ENCODE data around the gene ACAP3.

Gene ACAP3

DNA sequence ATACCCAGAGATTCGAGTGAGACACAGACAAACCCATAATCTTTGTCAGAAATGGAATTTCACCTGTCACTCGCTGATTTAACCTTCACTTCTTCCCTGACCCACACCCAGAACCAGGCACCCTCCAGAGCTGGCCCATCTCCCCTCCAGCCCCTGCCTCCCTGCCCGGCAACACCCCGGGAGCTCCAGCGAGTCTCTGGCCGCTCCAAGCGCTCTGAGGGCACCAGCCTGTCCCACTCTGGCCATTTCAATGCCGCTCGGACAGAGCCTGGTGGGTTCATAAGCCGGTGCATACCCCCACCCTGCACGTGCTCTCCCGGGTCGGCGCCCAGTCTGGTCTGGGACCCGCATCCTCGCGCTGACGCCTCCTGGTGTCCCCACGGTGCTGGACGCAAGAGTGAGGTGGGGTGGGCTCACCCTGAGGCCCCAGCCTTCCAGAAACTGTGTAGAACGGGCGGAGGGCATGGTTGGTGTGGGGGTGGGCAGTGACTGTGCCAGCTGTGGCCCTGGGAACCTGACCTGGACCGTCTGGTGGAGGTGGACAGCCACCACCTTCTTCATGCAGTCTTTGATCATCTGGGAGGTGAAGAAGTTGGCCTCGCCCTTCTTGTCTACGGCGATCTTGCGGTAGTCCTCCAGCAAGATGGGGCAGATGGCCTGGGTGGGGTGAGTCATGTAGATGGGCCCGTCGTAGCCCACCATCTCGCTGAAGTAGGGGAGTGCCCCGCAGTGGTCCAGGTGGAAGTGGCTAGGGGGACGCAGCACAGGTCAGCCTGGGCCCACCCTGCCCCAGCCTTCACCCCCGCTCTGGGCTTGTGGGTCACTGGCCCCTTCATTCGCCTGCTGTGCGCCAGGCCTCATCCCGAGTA is 11.3 kb upstream of the ACAP3 start:
- TF ChIP-seq, protein P1, sequence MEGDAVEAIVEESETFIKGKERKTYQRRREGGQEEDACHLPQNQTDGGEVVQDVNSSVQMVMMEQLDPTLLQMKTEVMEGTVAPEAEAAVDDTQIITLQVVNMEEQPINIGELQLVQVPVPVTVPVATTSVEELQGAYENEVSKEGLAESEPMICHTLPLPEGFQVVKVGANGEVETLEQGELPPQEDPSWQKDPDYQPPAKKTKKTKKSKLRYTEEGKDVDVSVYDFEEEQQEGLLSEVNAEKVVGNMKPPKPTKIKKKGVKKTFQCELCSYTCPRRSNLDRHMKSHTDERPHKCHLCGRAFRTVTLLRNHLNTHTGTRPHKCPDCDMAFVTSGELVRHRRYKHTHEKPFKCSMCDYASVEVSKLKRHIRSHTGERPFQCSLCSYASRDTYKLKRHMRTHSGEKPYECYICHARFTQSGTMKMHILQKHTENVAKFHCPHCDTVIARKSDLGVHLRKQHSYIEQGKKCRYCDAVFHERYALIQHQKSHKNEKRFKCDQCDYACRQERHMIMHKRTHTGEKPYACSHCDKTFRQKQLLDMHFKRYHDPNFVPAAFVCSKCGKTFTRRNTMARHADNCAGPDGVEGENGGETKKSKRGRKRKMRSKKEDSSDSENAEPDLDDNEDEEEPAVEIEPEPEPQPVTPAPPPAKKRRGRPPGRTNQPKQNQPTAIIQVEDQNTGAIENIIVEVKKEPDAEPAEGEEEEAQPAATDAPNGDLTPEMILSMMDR (IDR thresholded peaks at IDR 0.05), result no peak

DNA sequence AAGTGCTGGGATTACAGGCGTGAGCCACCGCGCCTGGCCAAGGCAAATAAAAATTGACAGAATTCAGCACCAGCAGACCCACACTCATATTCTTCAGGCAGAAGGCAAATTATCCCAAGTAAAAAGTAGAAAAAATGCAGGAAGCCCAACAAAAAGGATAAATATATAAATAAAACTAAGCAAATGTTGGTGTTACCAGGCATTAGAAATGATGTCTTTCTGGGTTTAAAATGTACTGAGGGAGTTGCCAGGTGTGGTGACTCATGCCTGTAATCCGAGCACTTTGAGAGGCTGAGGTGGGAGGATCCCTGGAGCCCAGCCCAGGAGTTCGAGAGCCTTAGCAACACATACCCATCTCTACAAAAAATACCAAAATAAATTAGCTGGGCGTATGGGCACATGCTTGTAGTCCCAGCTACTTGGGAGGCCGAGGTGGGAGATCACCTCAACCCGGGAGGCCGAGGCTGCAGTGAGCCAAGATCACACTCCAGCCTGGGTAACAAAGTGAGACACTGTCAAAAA is 10.5 kb upstream of the ACAP3 start:
- TF ChIP-seq, protein P1 (IDR thresholded peaks at IDR 0.05), result no peak

DNA sequence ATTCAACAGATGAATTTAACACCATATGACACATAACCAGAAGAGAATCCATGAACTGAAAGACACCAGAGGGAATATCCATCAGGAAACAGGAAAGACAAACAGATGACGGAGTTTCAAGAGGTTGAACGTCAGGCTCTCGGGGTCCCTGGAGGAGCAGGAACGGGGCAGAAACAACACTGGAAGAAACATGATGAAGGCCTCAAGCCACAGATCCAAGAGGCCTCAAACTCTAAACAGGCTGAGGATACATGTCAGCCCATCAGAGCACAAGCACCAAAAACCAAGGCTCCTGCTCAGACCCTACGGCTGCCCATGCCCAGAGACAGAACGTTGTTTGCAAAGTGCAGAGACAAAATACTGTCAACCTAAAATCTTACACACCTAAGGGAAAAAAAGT is 9.7 kb upstream of the ACAP3 start:
- TF ChIP-seq, protein P1 (IDR thresholded peaks at IDR 0.05), result no peak

DNA sequence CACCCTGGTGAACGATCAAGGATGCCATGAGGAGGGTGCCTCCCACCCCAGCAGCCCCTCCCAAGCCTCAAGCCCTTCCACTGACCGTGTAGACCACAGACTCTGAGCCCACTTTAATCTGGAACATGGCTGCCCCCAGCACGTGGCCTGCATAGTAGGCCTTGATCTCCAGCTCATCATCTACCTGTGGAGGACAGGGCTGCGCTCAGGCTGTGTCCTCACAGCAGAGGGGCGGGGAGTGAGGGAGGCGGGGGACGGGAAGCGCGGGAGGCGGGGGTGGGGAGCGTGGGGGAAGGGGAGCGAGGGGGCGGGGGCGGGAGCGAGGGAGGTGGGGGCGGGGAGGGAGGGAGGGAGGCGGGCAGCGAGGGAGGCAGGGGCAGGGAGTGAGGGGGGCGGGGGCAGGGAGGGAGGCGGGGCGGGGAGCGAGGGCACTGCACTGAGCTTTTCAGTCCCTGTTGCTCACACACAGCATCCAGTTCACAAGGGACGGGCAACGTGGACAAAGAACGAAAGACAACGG is 7.8 kb upstream of the ACAP3 start:
- TF ChIP-seq, protein P1 (IDR thresholded peaks at IDR 0.05), result no peak

DNA sequence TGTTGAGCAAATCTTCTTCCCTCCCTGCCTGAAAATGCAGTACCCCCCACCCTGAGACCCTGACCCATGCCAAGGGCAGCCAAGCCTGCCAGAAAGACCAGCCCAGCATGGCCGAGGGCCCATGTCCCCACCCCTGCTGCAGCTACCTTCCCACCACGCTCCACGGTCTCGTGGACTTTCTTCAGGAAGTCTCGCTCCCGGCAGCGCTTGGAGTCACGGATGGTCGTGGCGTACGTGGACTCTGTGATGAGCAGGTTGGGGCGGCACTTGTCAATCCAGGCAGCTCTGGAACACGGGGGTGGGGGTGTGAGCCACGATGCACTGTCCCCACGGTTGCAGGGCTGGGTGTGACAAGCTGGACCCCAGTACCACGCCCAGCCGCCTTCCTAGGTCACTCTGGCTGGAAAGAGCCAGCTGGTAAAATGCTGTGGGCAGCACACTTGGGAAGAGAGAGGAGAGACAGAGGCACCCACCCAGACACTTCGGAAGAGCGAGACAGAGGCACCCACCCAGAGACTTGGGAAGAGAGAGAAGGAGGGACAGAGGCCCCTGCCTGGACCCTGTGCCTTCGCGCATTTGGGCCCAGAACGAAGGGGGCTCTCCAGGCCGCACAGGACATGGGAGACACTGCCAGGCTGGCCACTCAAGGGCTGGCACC is 7.1 kb upstream of the ACAP3 start:
- TF ChIP-seq, protein P1 (IDR thresholded peaks at IDR 0.05), result no peak

DNA sequence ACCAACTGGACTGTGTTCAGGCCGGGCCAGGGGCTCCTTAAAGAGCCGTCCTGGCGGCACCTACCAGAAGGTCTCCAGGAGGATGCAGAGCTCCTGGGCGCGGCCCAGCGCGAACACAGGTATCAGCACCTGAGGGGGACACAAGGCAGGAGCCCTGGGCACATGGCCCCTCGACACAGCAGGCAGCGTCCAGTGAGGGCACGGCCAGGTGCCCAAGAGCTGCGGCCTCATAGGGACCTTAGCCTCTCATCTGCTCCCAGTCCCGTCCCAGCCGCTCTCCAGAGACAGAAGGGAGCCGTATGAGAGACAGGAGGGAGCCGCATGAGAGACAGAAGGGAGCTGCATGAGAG is 6.5 kb upstream of the ACAP3 start:
- TF ChIP-seq, protein P1 (IDR thresholded peaks at IDR 0.05), result no peak

DNA sequence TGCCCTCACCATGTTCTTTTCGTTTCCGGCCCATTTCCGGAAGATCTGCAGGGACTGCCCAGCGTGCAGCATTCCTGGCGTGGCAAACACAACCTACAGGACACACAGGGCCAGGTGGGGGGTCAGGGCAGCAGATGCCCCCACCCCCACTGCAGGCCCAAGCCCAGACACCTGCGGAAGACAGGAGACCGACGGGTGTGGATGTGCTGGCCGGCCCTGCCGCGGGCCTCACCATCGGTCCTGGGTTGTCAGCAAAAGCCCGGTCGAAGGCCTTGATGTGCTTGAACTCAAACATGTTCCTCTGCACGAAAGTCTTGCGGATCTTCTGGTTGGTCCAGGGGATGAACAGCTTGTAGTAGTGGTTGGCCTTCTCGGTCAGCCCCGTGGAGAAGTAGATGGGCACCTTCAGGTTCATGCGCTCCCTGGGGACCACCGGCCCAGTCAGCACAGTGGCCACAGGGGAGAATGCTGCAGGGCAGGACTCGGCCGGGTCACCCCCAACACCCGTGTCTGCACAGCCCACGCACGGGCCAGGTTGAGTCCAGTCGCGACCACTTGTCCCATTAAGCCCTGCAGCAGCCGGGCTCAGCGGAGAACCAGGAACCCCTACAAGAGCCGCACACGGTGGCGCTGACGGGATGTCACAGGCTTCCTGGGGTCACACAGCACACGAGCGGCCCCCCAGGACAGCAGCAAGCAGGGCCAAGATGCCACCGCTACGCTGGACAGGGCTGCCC is 5.9 kb upstream of the ACAP3 start:
- TF ChIP-seq, protein P1 (IDR thresholded peaks at IDR 0.05), result no peak

Data from LNCAP (cell line).